Cardiac fibroblast (primary cell): ENCODE results near the gene CENPX.

ENCODE experiments used
- DNase-seq, 2 donors: peaks; one replicate each; pipeline versions ENCODE4 v3.0.0 to v3.0.0-alpha.2; 2010; ENCODE audit warnings: low read depth in 2 of 2
- H3K4me3 ChIP-seq, 2 donors: replicated peaks in 1 of 2; 1 replicate in 1 of 2; 2 replicates in 1 of 2; pipeline ENCODE4 v1.5.1; 2011; ENCODE audit warnings: low read depth in 2 of 2, low read length in 2 of 2, mild to moderate bottlenecking in 2 of 2, moderate library complexity in 1 of 2
- TF ChIP-seq, protein P1 (sequence below): IDR thresholded peaks from one replicate; pipeline ENCODE4 v1.5.1; 2011; ENCODE audit warnings: low read depth, mild to moderate bottlenecking, low read length, inconsistent platforms

The CENPX gene

DNA sequence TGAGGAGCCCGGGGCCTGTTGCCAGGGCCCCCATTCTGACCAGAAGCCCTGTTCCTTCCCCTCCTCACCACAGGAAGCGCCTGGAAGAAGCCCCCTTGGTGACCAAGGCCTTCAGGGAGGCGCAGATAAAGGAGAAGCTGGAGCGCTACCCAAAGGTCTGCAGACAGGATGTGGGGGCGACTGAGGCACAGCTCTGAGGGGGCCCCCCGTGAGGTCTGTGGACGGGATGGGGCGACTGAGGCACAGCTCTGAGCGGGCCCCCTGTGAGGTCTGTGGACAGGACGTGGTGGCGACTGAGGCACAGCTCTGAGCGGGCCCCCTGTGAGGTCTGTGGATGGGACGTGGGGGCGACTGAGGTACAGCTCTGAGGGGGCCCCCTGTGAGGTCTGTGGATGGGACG, 13.3 kb downstream of the CENPX start:
- no peak overlapping the region for H3K4me3 ChIP-seq
- DNase-seq: no peak
- TF ChIP-seq, protein P1, sequence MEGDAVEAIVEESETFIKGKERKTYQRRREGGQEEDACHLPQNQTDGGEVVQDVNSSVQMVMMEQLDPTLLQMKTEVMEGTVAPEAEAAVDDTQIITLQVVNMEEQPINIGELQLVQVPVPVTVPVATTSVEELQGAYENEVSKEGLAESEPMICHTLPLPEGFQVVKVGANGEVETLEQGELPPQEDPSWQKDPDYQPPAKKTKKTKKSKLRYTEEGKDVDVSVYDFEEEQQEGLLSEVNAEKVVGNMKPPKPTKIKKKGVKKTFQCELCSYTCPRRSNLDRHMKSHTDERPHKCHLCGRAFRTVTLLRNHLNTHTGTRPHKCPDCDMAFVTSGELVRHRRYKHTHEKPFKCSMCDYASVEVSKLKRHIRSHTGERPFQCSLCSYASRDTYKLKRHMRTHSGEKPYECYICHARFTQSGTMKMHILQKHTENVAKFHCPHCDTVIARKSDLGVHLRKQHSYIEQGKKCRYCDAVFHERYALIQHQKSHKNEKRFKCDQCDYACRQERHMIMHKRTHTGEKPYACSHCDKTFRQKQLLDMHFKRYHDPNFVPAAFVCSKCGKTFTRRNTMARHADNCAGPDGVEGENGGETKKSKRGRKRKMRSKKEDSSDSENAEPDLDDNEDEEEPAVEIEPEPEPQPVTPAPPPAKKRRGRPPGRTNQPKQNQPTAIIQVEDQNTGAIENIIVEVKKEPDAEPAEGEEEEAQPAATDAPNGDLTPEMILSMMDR: no peak

DNA sequence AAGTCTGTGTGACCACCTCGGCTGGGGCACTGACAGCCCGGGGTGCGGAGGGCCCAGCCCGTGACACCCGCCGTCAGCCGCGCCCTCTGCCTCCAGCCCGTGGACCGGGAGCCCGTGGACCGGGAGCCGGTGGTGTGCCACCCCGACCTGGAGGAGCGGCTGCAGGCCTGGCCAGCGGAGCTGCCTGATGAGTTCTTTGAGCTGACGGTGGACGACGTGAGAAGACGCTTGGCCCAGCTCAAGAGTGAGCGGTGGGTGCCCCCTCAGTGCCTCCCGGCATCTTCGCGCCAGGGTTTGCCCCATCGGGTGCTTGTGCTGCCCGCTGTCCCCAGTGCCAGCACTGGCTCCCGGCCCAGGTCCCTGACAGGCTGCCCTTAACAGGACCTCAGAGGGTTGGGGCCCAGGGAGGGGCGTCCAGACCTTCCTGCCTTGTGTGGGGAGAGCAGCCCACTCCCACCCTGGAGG, 13.7 kb downstream of the CENPX start:
- no peak for DNase-seq
- TF ChIP-seq, protein P1: no peak

DNA sequence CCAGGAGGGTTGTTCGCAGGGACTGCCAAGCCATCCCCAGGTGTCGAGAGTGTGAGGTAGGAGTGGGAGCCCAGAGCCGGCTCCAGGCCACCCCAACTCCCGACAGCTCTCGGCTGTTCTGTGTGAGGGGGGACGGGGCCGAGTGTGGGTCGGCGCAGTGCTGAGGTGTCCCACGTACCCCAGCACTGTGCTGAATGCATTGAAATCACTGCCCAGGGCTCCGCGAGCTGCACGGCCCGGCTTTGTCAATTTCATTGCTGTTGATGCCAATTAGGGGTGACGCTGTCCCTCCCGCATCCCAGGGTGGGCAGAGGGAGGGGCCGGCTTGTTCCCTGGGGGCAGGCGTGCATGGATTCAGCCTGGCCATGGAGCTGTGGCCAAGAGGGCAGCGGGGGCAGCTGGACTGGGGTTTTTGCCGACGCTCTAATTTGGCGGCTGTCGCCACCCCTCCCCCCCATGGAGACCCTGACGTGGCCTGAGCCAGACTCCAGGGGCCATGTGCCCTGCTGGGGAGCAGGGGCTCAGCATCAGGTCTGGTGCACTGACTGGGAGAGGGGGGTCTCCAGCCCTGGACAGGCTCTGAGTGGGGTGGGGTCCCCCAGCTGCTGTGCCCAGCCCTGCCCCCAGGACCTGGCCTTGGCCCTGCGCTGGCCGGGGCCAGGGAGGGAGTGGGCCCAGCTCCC, 14.3 kb downstream of the CENPX start:
- no peak for DNase-seq
- TF ChIP-seq, protein P1: no peak
- H3K4me3 ChIP-seq: no peak overlapping the region

More for the DNA sequence above, 13.7 kb downstream of the CENPX start:
- H3K4me3 ChIP-seq: no peak overlapping the region

DNA sequence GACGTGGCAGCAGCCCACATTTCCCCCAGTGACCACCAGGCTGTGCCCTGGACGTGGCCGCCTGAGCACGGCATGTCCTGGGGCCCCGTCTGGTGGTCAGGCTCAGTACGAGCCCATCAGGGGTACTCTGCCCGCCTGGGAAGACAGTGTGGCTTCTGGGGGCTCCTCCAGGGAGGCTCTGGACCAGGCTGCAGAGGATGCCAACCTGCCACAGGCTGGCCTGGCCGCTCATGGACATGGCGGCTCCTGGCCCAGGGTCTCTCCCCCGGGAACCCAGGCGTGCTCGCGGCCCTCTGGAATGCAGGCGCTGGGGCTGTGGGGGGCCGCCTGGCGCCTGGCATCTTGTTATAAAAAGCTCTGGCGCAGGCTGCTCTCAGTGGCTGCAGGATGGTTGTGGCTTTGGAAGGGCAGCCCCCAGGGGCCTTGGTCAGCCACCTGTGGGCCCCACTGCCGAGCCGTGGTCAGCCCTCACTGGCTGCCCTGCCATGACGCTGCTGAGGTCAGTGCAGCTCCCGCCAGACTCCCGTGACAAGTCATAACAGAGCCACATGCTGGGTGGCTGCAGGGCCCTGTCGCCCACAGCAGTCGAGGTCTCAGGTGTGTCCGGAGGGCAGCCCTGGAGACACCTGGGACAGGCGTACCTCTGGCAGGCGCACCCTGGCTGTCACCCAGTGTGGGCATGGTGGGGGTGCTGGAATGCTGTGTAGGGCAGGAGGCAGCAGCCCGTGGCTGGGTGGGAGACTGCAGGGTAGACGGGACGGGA, 15.0 kb downstream of the CENPX start:
- H3K4me3 ChIP-seq: no peak overlapping the region
- TF ChIP-seq, protein P1: no peak
- no peak for DNase-seq

DNA sequence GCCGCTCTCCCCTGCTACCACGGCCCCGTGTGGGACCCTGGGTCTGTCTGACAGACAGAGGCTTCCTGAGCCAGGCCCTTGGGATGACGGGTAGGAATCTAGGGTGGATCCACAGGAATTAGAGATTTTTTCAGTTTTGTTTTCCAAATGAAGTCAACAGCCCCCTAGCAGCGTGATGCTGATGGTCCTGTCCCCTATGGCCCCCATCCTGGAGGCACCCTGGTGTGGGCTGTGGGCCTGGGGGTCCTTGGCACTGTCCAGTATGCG, 15.5 kb downstream of the CENPX start:
- no peak for DNase-seq
- H3K4me3 ChIP-seq: no peak overlapping the region
- TF ChIP-seq, protein P1: no peak

DNA sequence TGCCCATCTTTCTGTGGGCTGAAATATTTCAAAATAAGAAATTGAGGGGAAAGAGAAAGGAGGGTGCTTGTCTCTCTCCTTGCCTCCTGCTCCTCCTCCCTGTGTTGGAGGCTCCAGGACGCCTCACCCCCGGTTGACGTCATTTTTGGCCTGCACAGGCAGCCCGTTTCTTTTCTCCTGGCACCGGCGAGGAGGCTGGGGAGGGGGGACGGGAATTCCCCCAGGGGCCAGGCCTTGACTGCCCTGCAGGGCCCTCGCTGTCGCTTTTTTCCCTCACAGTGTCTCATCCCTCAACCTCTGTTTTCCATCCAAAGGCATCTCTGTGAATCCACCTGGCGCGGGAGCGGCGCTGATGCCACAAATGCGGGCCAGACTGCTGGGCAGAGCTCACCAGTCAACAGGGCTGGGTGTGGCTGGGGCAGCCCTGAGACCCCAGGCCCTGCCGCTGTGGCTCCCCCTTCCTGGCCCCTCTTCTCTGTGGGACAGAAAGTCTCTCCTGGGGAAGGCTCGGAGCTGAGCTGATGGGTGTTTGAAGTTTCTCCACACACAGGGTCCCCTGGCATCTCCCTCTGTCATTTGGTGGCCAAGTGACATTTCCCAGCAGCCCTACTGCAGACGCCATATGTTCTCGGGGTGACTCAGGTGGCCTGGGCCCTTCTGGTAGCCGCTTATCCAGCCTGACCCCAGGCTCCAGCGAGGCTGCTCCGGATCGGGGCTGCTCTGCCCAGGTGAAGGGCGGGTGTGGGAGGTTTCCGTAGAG, 16.0 kb downstream of the CENPX start:
- TF ChIP-seq, protein P1: no peak
- peak; percentile 58 to 59 for DNase-seq
- H3K4me3 ChIP-seq: no peak overlapping the region
